ENCODE measurements around the gene MOCOS. TPM values are rescaled to one million over a fixed set of nuclear protein-coding genes. Genes with fewer than 3 reads are reported as not detected.

Gene MOCOS
- total and polyA plus RNA-seq, 2 experiments from 2014 or later: 3.1 to 8.6 TPM

DNA sequence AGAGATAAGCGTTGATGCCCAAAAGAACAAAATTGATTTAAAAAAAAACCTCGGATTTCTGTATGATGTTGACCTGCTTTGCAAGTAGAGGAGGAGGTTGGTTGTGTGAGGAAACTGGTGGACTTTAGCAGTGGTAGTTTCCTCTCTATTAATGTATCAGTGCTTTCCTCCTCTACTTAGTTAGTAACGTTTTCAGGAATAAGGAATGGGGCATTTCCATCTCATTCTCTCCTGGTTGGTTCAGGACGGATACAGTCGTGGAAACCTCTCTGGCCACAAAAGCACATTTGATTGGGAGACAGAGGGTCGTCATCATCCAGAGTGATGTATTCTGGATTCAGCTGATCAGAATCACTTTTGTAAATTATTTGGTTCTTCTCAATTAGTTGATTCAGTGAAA, 111.7 kb downstream of the MOCOS start:
- Histone ChIP-seq H3K4me1 (ENCODE audit: insufficient read depth) (peaks cover 3% of the 10 kb centered on the region), H3K36me3 (replicated peaks; ENCODE audit: insufficient read depth, low read depth) (no peaks in the 10 kb centered on the region), H4K20me1 (ENCODE audit: insufficient read depth, poor library complexity, severe bottlenecking) (no peaks in the 10 kb centered on the region), H3K27me3 (peaks cover 58% of the 10 kb centered on the region), H3K4me3 (no peak overlapping the region), H3K9me3 (ENCODE audit: low read depth) (no peaks in the 10 kb centered on the region), H3K9me2 (replicated peaks; ENCODE audit: insufficient read depth) (no peaks in the 10 kb centered on the region), H3K27ac (no peak overlapping the region), H3K4me2 (peak overlapping the region; percentile 100), H3K79me2 (no peaks in the 10 kb centered on the region), H2AFZ (no peak overlapping the region)
- 88% methylated on average over 6 of the region's 6 CpGs for WGBS (ENCODE audit: low lambda C conversion rate, missing lambda C conversion rate)
- DNase-seq (ENCODE audit: low spot score): no peak
- TF ChIP-seq EZH2 (IDR thresholded peaks at IDR 0.05; ENCODE audit: borderline replicate concordance) (no peak), EZH2phosphoT487 (IDR thresholded peaks at IDR 0.05; ENCODE audit: low read depth, severe bottlenecking, unreplicated experiment) (no peak)
- TF ChIP-seq, protein P1, sequence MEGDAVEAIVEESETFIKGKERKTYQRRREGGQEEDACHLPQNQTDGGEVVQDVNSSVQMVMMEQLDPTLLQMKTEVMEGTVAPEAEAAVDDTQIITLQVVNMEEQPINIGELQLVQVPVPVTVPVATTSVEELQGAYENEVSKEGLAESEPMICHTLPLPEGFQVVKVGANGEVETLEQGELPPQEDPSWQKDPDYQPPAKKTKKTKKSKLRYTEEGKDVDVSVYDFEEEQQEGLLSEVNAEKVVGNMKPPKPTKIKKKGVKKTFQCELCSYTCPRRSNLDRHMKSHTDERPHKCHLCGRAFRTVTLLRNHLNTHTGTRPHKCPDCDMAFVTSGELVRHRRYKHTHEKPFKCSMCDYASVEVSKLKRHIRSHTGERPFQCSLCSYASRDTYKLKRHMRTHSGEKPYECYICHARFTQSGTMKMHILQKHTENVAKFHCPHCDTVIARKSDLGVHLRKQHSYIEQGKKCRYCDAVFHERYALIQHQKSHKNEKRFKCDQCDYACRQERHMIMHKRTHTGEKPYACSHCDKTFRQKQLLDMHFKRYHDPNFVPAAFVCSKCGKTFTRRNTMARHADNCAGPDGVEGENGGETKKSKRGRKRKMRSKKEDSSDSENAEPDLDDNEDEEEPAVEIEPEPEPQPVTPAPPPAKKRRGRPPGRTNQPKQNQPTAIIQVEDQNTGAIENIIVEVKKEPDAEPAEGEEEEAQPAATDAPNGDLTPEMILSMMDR (IDR thresholded peaks at IDR 0.05; ENCODE audit: poor library complexity): no peak

DNA sequence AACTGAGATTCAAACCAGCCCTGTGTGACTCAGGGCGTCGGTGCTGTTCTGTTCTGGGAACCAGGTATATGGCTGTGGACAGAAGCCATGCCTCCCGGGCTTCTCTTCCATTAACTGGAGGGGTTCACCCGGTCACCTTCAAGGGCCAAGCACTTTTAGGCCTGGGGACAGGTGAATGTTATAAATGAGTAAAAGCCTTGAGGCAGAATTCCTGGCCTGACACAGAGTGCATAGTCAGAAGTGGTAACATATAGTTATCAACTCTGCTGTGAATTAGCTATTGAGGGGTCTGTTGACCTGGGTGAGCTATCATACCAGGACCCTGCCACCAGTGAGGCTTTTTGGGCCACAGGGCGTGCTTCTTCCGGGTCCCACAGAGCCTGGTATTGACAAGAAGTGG, 112.9 kb downstream of the MOCOS start:
- Histone ChIP-seq H3K4me1 (ENCODE audit: insufficient read depth) (peaks cover 3% of the 10 kb centered on the region), H2AFZ (no peak overlapping the region), H3K9me3 (ENCODE audit: low read depth) (no peaks in the 10 kb centered on the region), H3K36me3 (replicated peaks; ENCODE audit: insufficient read depth, low read depth) (no peaks in the 10 kb centered on the region), H3K4me2 (no peak overlapping the region), H3K4me3 (no peak overlapping the region), H3K27me3 (peaks cover 49% of the 10 kb centered on the region), H4K20me1 (ENCODE audit: insufficient read depth, poor library complexity, severe bottlenecking) (no peaks in the 10 kb centered on the region), H3K27ac (no peak overlapping the region), H3K9me2 (replicated peaks; ENCODE audit: insufficient read depth) (no peaks in the 10 kb centered on the region), H3K79me2 (no peaks in the 10 kb centered on the region)
- DNase-seq (ENCODE audit: low spot score): no peak
- TF ChIP-seq EZH2 (IDR thresholded peaks at IDR 0.05; ENCODE audit: borderline replicate concordance): no peak
- TF ChIP-seq, protein P1 (IDR thresholded peaks at IDR 0.05; ENCODE audit: poor library complexity): no peak
- WGBS (ENCODE audit: low lambda C conversion rate, missing lambda C conversion rate): 78% methylated on average over 6 of the region's 6 CpGs

DNA sequence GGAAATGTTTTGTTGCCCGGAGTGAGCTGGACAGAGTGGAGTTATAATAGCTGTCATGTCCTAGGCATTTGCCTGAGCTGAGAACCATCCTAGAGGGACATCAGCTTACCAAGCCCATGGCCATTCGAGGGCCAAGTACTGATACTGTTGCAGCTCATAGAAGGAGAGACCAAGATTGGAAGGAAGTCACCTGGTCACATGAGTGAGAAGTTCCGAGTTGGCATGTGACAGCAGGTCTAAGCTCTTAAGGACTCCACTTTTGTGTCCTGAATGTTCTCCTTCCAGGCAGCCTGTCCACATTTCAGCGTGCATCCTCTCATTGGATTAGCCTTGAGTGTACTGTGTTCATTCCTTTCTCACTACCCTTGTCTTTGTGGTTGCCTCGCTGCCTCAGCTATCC, 114.6 kb downstream of the MOCOS start:
- Histone ChIP-seq H4K20me1 (ENCODE audit: insufficient read depth, poor library complexity, severe bottlenecking) (no peaks in the 10 kb centered on the region), H3K9me2 (replicated peaks; ENCODE audit: insufficient read depth) (no peaks in the 10 kb centered on the region), H3K4me2 (no peak overlapping the region), H3K79me2 (no peaks in the 10 kb centered on the region), H3K27me3 (peaks cover 47% of the 10 kb centered on the region), H3K4me1 (ENCODE audit: insufficient read depth) (peaks cover 3% of the 10 kb centered on the region), H3K36me3 (replicated peaks; ENCODE audit: insufficient read depth, low read depth) (no peaks in the 10 kb centered on the region), H3K4me3 (no peak overlapping the region), H3K27ac (no peak overlapping the region), H3K9me3 (ENCODE audit: low read depth) (no peaks in the 10 kb centered on the region), H2AFZ (no peak overlapping the region)
- TF ChIP-seq, protein P1 (IDR thresholded peaks at IDR 0.05; ENCODE audit: poor library complexity): no peak
- TF ChIP-seq EZH2 (IDR thresholded peaks at IDR 0.05; ENCODE audit: borderline replicate concordance) (no peak), EZH2phosphoT487 (IDR thresholded peaks at IDR 0.05; ENCODE audit: low read depth, severe bottlenecking, unreplicated experiment) (no peak)
- WGBS (ENCODE audit: low lambda C conversion rate, missing lambda C conversion rate): 88% methylated on average over 5 of the region's 5 CpGs
- DNase-seq (ENCODE audit: low spot score): no peak

DNA sequence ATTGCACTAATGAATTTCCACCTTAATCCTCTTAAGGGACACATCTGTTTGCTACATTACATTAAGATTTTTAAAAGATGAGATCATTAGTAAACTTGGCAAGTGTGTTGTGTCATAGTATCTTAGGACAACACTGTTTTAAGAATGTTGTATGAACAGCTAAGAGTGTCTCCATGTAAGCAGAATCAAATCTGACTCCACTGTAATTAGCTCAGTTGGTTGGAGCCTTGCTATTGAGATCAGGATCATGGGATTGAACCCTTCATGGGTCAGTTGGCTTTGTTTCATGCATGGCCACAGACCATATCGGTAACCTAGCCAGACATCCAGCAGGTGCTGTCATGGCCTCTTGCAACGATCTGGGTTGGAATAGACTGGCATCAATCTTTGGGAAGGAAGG, 115.4 kb downstream of the MOCOS start:
- DNase-seq (ENCODE audit: low spot score): no peak
- H3K9me2 ChIP-seq (replicated peaks; ENCODE audit: insufficient read depth): no peaks in the 10 kb centered on the region
- H3K4me2 ChIP-seq: no peak overlapping the region
- no peaks in the 10 kb centered on the region for H3K4me1 ChIP-seq (ENCODE audit: insufficient read depth)
- H3K27me3 ChIP-seq: peaks cover 46% of the 10 kb centered on the region
- no peak overlapping the region for H3K27ac ChIP-seq
- no peak for TF ChIP-seq EZH2phosphoT487 (IDR thresholded peaks at IDR 0.05; ENCODE audit: low read depth, severe bottlenecking, unreplicated experiment)
- no peak for TF ChIP-seq EZH2 (IDR thresholded peaks at IDR 0.05; ENCODE audit: borderline replicate concordance)
- TF ChIP-seq, protein P1 (IDR thresholded peaks at IDR 0.05; ENCODE audit: poor library complexity): no peak
- H3K9me3 ChIP-seq (ENCODE audit: low read depth): no peaks in the 10 kb centered on the region
- H3K36me3 ChIP-seq (replicated peaks; ENCODE audit: insufficient read depth, low read depth): no peaks in the 10 kb centered on the region
- H3K79me2 ChIP-seq: no peaks in the 10 kb centered on the region
- no peaks in the 10 kb centered on the region for H4K20me1 ChIP-seq (ENCODE audit: insufficient read depth, poor library complexity, severe bottlenecking)
- WGBS (ENCODE audit: low lambda C conversion rate, missing lambda C conversion rate): 97% methylated on average over 2 of the region's 2 CpGs
- H2AFZ ChIP-seq: no peak overlapping the region
- H3K4me3 ChIP-seq: no peak overlapping the region
